GM21515 (cell line): ENCODE measurements around the gene SMIM24.

Experiments
- ATAC-seq: cut with Tn5 transposase; IDR thresholded peaks from one replicate; pipeline ENCODE4 v1.9.1; 2021; ENCODE audit not compliant: unreplicated experiment

The SMIM24 gene

GRCh38 chr19:3499738-3500428 lies 19.6 kb upstream of the SMIM24 start:
- ATAC-seq: peak; percentile 12

GRCh38 chr19:3497757-3498520 lies 17.6 kb upstream of the SMIM24 start:
- no peak for ATAC-seq

GRCh38 chr19:3496392-3497273 lies 16.3 kb upstream of the SMIM24 start:
- no peak for ATAC-seq

- no peak for ATAC-seq
Observed at GRCh38 chr19:3494559-3494958, 14.2 kb upstream of the SMIM24 start.

- ATAC-seq: no peak
Observed at GRCh38 chr19:3494051-3494450, 13.7 kb upstream of the SMIM24 start.

GRCh38 chr19:3493651-3494050 lies 13.3 kb upstream of the SMIM24 start:
- no peak for ATAC-seq

GRCh38 chr19:3492919-3493318 lies 12.6 kb upstream of the SMIM24 start:
- no peak for ATAC-seq

GRCh38 chr19:3492131-3492839 lies 12.0 kb upstream of the SMIM24 start:
- ATAC-seq: no peak

- ATAC-seq: no peak
Observed at GRCh38 chr19:3491396-3492119, 11.2 kb upstream of the SMIM24 start.

GRCh38 chr19:3483226-3483628 lies 2.9 kb upstream of the SMIM24 start, which contains the start of gene SMIM44:
SMIM44 (minus strand) TSS chr19:3483441; CDS start chr19:3483403, 38 bp downstream.
- no peak for ATAC-seq

GRCh38 chr19:3482507-3483225 lies 2.3 kb upstream of the SMIM24 start:
- no peak for ATAC-seq

GRCh38 chr19:3481241-3482090 lies 1.1 kb upstream of the SMIM24 start:
- ATAC-seq: no peak

- ATAC-seq: no peak
Observed at GRCh38 chr19:3479834-3480215, 500 bp downstream of the SMIM24 start.

GRCh38 chr19:3479177-3479833 lies 1.0 kb downstream of the SMIM24 start:
- ATAC-seq: no peak

- no peak for ATAC-seq
Observed at GRCh38 chr19:3478409-3479176, 1.7 kb downstream of the SMIM24 start.

GRCh38 chr19:3477951-3478350 lies 2.4 kb downstream of the SMIM24 start:
- no peak for ATAC-seq

- ATAC-seq: no peak
Observed at GRCh38 chr19:3477506-3477905, 2.8 kb downstream of the SMIM24 start.
